ENCODE data around the gene SUCO. TPM values are rescaled to one million over a fixed set of nuclear protein-coding genes. Genes with fewer than 3 reads are reported as not detected.

The SUCO gene
- total RNA-seq, 1 experiment from 2014 or later = 37.4 TPM

GRCh38 chr1:172581273-172581672, 48.3 kb downstream of the SUCO start (continued):
- TF ChIP-seq ZBTB43 (CRISPR knock-in tag; IDR thresholded peaks at IDR 0.05) = no peak
- TF ChIP-seq FOXK1 (CRISPR knock-in tag; IDR thresholded peaks at IDR 0.05) = no peak
- no peak for TF ChIP-seq SMAD3 (CRISPR knock-in tag; IDR thresholded peaks at IDR 0.05; ENCODE audit: borderline replicate concordance)
- TF ChIP-seq FOXP1 (CRISPR knock-in tag; IDR thresholded peaks at IDR 0.05; ENCODE audit: borderline replicate concordance) = no peak
- TF ChIP-seq TEAD4 (CRISPR knock-in tag; IDR thresholded peaks at IDR 0.05) = no peak
- no peak for TF ChIP-seq MLX (CRISPR knock-in tag; IDR thresholded peaks at IDR 0.05)
- TF ChIP-seq SP1 (CRISPR knock-in tag; conservative IDR thresholded peaks at IDR 0.05) = no peak
- TF ChIP-seq ETV6 (CRISPR knock-in tag; IDR thresholded peaks at IDR 0.05) = no peak
- TF ChIP-seq E2F1 (CRISPR knock-in tag; IDR thresholded peaks at IDR 0.05) = no peak
- TF ChIP-seq, protein P1, sequence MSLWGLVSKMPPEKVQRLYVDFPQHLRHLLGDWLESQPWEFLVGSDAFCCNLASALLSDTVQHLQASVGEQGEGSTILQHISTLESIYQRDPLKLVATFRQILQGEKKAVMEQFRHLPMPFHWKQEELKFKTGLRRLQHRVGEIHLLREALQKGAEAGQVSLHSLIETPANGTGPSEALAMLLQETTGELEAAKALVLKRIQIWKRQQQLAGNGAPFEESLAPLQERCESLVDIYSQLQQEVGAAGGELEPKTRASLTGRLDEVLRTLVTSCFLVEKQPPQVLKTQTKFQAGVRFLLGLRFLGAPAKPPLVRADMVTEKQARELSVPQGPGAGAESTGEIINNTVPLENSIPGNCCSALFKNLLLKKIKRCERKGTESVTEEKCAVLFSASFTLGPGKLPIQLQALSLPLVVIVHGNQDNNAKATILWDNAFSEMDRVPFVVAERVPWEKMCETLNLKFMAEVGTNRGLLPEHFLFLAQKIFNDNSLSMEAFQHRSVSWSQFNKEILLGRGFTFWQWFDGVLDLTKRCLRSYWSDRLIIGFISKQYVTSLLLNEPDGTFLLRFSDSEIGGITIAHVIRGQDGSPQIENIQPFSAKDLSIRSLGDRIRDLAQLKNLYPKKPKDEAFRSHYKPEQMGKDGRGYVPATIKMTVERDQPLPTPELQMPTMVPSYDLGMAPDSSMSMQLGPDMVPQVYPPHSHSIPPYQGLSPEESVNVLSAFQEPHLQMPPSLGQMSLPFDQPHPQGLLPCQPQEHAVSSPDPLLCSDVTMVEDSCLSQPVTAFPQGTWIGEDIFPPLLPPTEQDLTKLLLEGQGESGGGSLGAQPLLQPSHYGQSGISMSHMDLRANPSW (CRISPR knock-in tag; conservative IDR thresholded peaks at IDR 0.05; ENCODE audit: low read depth) = no peak
- TF ChIP-seq JUN (CRISPR knock-in tag; IDR thresholded peaks at IDR 0.05) = no peak
- no peak for TF ChIP-seq FOXJ3 (CRISPR knock-in tag; IDR thresholded peaks at IDR 0.05; ENCODE audit: borderline replicate concordance)
- TF ChIP-seq, protein P2, sequence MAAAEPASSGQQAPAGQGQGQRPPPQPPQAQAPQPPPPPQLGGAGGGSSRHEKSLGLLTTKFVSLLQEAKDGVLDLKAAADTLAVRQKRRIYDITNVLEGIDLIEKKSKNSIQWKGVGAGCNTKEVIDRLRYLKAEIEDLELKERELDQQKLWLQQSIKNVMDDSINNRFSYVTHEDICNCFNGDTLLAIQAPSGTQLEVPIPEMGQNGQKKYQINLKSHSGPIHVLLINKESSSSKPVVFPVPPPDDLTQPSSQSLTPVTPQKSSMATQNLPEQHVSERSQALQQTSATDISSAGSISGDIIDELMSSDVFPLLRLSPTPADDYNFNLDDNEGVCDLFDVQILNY (CRISPR knock-in tag; IDR thresholded peaks at IDR 0.05) = no peak

DNA sequence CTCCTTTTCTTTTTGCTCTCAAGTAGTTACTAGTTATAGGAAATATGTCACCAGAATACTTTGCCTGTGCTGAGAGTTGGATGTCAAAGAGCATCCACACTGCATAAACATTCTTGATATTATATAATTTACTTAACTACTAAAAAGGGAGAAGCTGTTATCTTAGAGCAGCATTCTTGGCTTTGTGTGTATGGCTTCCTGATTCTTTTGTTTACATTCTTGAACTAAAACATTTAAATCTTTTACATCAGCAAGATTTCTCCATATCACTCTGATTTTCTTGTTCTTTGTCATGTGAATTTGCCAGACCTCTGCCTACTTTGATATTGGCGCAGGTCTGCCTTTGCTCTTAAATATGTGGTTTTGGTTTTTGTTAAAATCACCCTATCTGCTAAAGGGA, 48.8 kb downstream of the SUCO start:
- Mint-ChIP-seq H3K4me3 (no peak overlapping the region), H3K27ac (peak overlapping the region; percentile 59), H3K36me3 (peaks cover 22% of the 10 kb centered on the region), H3K4me1 (peaks cover 39% of the 10 kb centered on the region), H3K27me3 (ENCODE audit: low read depth) (no peaks in the 10 kb centered on the region), H3K9me3 (no peaks in the 10 kb centered on the region)
- ATAC-seq (no peak), DNase-seq (ENCODE audit: low spot score) (no peak)
- ChIA-PET CTCF (no interaction called here), POLR2A (no interaction called here)
- TF ChIP-seq, protein P3, sequence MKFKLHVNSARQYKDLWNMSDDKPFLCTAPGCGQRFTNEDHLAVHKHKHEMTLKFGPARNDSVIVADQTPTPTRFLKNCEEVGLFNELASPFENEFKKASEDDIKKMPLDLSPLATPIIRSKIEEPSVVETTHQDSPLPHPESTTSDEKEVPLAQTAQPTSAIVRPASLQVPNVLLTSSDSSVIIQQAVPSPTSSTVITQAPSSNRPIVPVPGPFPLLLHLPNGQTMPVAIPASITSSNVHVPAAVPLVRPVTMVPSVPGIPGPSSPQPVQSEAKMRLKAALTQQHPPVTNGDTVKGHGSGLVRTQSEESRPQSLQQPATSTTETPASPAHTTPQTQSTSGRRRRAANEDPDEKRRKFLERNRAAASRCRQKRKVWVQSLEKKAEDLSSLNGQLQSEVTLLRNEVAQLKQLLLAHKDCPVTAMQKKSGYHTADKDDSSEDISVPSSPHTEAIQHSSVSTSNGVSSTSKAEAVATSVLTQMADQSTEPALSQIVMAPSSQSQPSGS (CRISPR knock-in tag; IDR thresholded peaks at IDR 0.05; ENCODE audit: borderline replicate concordance, low read depth) = no peak
- TF ChIP-seq SMAD4 (CRISPR knock-in tag; IDR thresholded peaks at IDR 0.05) (no peak), EMX1 (CRISPR knock-in tag; IDR thresholded peaks at IDR 0.05) (no peak), OVOL2 (CRISPR knock-in tag; IDR thresholded peaks at IDR 0.05; ENCODE audit: borderline replicate concordance) (no peak), NFYB (CRISPR knock-in tag; conservative IDR thresholded peaks at IDR 0.05; ENCODE audit: low read depth) (no peak), ELF4 (CRISPR knock-in tag; IDR thresholded peaks at IDR 0.05; ENCODE audit: low read depth) (no peak), ZBTB21 (CRISPR knock-in tag; IDR thresholded peaks at IDR 0.05; ENCODE audit: borderline replicate concordance) (no peak), AFF4 (CRISPR knock-in tag; IDR thresholded peaks at IDR 0.05; ENCODE audit: borderline replicate concordance) (no peak), TEAD4 (CRISPR knock-in tag; IDR thresholded peaks at IDR 0.05) (no peak), ZNF121 (CRISPR knock-in tag; IDR thresholded peaks at IDR 0.05) (no peak), TEAD1 (CRISPR knock-in tag; IDR thresholded peaks at IDR 0.05) (no peak), ZNF425 (CRISPR knock-in tag; conservative IDR thresholded peaks at IDR 0.05) (no peak)

Measured in WTC11 (cell line).